Kidney epithelial cell (primary cell): ENCODE measurements around the gene TBC1D4. TPM values are rescaled to one million over a fixed set of nuclear protein-coding genes. Genes with fewer than 3 reads are reported as not detected.

Source experiments
- DNase-seq: peaks from one replicate; pipeline ENCODE4 v3.0.0-alpha.2; 2010; ENCODE audit warnings: low read depth
- H3K27me3 ChIP-seq: 2 replicates; pipeline ENCODE4 v1.6.0; 2011; ENCODE audit warnings: low read length; ENCODE audit not compliant: control insufficient read depth, insufficient read depth
- H3K36me3 ChIP-seq: 2 replicates; pipeline ENCODE4 v1.5.1; 2011; ENCODE audit warnings: low read length; ENCODE audit not compliant: control insufficient read depth, insufficient read depth
- H3K4me3 ChIP-seq: 2 replicates; pipeline ENCODE4 v1.5.1; 2011; ENCODE audit warnings: low read depth, mild to moderate bottlenecking, control low read depth, low read length
- total RNA-seq: library from RNA; depleted of rRNA; stranded (reverse); fragments of >200 nt; gene quantifications from 2 replicates; pipeline ENCODE4 v1.2.3, GENCODE V29; 2015
- TF ChIP-seq, protein P1 (sequence below): IDR thresholded peaks from 2 replicates; pipeline ENCODE4 v1.5.1; 2011; ENCODE audit warnings: mild to moderate bottlenecking, moderate library complexity, low read length, control low read depth, inconsistent platforms; ENCODE audit not compliant: insufficient read depth, poor library complexity, severe bottlenecking

The TBC1D4 gene
- total RNA-seq, 1 donor from 2014 or later: 8.6 TPM

DNA sequence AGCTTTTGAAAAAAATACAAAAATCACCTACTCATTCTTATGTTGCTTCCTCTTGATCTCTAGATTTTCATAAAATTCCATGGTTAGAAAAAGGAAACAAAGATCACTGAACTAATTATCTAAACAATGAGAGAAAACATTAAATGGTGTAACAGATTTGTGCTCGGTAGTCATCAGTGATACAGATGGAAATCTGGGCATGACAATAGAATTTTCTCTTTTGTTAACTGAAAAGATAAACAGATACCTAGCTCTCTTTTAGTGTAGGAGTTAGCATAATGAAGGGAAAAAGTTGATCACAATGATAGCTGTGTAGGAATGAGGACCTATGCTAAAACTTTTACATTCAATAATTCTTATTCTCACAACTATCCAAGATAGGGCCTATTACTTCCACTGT, 103.7 kb downstream of the TBC1D4 start:
- DNase-seq: no peak
- no peaks in the 10 kb centered on the region for H3K36me3 ChIP-seq
- H3K4me3 ChIP-seq: no peak overlapping the region
- TF ChIP-seq, protein P1, sequence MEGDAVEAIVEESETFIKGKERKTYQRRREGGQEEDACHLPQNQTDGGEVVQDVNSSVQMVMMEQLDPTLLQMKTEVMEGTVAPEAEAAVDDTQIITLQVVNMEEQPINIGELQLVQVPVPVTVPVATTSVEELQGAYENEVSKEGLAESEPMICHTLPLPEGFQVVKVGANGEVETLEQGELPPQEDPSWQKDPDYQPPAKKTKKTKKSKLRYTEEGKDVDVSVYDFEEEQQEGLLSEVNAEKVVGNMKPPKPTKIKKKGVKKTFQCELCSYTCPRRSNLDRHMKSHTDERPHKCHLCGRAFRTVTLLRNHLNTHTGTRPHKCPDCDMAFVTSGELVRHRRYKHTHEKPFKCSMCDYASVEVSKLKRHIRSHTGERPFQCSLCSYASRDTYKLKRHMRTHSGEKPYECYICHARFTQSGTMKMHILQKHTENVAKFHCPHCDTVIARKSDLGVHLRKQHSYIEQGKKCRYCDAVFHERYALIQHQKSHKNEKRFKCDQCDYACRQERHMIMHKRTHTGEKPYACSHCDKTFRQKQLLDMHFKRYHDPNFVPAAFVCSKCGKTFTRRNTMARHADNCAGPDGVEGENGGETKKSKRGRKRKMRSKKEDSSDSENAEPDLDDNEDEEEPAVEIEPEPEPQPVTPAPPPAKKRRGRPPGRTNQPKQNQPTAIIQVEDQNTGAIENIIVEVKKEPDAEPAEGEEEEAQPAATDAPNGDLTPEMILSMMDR: no peak
- H3K27me3 ChIP-seq: no peaks in the 10 kb centered on the region

DNA sequence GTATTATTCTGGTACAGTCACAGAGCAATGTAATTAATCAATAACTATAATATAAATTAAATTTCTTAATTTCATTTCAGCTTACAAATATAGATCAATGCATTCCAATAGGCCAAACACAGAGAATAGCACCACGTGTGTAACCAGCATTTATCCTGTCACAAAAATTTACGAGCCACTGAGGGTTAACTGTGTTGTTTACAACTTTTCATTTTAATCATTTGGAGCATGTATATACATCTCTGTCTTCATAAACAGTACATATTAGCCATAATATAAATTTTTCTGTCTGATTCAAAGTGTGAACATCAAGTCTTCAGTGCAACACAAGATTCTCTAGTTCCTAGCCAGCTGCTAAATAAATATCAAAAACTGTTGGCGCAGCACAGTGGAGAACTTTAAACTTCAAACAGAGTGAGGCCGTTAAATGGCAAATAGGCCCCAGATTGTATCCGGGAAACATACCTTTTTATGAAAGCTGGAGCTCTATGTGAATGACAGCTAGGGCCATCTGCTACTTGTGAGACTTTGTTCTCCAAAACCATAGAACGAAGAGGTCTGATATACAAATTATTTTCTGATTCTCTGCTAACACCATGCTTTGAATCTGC, 105.1 kb downstream of the TBC1D4 start:
- Histone ChIP-seq H3K27me3 (no peaks in the 10 kb centered on the region), H3K4me3 (no peak overlapping the region), H3K36me3 (no peaks in the 10 kb centered on the region)
- no peak for DNase-seq
- TF ChIP-seq, protein P1: no peak

DNA sequence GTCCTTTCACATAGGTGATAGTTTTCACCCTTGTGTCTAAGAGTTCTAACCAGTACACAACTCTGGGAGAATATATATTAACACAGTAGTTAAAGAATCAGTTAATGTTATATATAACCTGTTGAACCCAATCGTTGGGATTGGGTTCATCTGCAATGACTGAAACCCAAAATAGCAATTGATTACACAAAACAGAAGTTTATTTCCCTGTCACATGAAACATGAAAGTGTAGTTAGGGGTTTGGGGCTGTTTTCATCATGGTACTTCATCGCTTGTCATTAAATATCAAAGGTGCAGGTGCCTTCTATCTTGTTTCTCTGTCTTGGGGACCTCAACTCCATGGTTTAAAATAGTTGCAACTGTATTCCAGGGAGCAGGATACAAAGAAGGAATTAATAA, 106.6 kb downstream of the TBC1D4 start:
- H3K27me3 ChIP-seq: no peaks in the 10 kb centered on the region
- H3K36me3 ChIP-seq: no peaks in the 10 kb centered on the region
- TF ChIP-seq, protein P1: no peak
- no peak overlapping the region for H3K4me3 ChIP-seq
- no peak for DNase-seq

DNA sequence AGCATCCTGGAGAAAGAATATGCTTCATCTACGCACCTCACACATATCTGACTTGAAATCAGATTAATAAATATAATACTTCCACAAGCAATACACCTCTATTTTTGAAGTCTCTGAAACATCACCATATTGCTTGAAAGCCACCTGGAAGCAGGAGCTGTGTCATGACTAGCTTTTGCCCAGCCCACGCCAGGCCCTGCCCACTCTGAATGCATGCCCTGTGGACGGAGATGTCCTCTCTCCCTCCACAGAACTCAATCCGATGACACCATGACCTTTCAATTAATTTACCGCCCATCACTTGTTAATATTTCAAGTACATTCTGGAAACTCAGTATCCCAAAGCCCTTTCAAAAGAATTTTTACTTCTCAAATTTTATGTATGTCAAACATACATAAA, 108.0 kb downstream of the TBC1D4 start:
- TF ChIP-seq, protein P1: no peak
- Histone ChIP-seq H3K36me3 (no peaks in the 10 kb centered on the region), H3K4me3 (no peak overlapping the region)

DNA sequence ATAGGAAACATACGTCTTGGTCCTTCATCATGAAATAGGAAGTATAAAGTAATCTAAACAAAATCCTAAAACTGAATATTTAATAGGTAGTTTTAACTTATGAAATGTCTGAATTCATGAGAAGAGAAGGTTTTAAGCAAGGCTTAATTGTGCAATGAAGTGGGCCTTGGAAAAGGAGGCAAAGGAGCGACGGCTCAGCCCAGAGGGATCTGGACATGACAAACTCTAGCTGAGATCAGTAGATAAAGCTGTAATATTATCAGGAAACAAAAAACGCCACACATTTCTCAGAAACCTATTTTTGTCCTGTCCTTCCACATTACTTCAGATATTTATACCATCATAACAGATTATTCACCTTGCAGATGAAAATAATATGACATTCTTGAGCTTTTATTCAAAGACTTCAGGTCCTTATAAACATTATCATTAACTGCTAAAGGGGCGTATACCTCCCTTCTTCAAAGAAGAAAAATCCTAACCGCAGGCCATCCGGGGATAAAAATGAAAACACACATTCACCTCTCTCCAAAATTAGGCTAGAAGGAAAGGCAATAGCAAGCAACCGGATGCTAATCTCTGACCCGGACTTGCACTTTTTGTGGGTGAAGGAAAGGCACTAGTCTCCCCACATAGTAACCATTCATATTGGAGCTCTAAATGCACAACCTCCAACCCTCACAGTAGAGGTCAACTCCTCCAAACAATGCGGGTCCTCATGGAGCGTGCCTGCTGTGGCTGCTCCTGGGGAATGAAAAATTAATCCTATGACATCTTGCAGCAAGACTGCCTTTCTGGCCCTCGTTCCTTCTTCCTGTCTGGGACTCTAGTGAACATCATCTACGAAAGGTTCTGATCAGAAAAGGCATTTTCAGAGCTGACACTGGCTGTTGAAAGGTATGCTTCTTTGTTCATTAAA, 108.8 kb downstream of the TBC1D4 start:
- Histone ChIP-seq H3K27me3 (no peaks in the 10 kb centered on the region), H3K4me3 (no peak overlapping the region), H3K36me3 (no peaks in the 10 kb centered on the region)
- DNase-seq: no peak
- TF ChIP-seq, protein P1: no peak

More for the DNA sequence above, 108.0 kb downstream of the TBC1D4 start:
- no peak for DNase-seq
- H3K27me3 ChIP-seq: no peaks in the 10 kb centered on the region
